H9 (cell line): Measurements from ENCODE around the gene MOV10. TPM values are rescaled to one million over a fixed set of nuclear protein-coding genes. Genes with fewer than 3 reads are reported as not detected.

Experiments
- DNase-seq: peaks from one replicate; pipeline ENCODE4 v3.0.0-alpha.2; 2017
- H2AFZ ChIP-seq: one replicate; pipeline ENCODE4 v1.6.1; 2013; ENCODE audit warnings: mild to moderate bottlenecking, low read length, control low read depth, moderate library complexity
- H2AK5ac ChIP-seq: 2 replicates; pipeline ENCODE4 v1.6.1; 2013; ENCODE audit warnings: low read length, control low read depth, mixed read lengths; ENCODE audit not compliant: insufficient read length
- H2BK120ac ChIP-seq: one replicate; pipeline ENCODE4 v1.6.1; 2013; ENCODE audit warnings: low read depth, mild to moderate bottlenecking, low read length, control low read depth, inconsistent platforms; ENCODE audit not compliant: poor library complexity, severe bottlenecking
- H2BK12ac ChIP-seq: 2 replicates; pipeline ENCODE4 v1.6.1; 2013; ENCODE audit warnings: low read length, control low read depth, mixed read lengths, low read depth; ENCODE audit not compliant: insufficient read length
- H2BK15ac ChIP-seq: 2 replicates; pipeline ENCODE4 v1.6.1; 2013; ENCODE audit warnings: low read depth, low read length, control low read depth
- H2BK20ac ChIP-seq: one replicate; pipeline ENCODE4 v1.6.1; 2013; ENCODE audit warnings: low read depth, mild to moderate bottlenecking, low read length, control low read depth, inconsistent platforms; ENCODE audit not compliant: poor library complexity, severe bottlenecking
- H2BK5ac ChIP-seq: 2 replicates; pipeline ENCODE4 v1.6.1; 2013; ENCODE audit warnings: low read length, control low read depth, mixed read lengths; ENCODE audit not compliant: insufficient read length
- H3K14ac ChIP-seq: 2 replicates; pipeline ENCODE4 v1.6.1; 2013; ENCODE audit warnings: low read length, control low read depth; ENCODE audit not compliant: insufficient read depth
- H3K18ac ChIP-seq: 2 replicates; pipeline ENCODE4 v1.6.1; 2013; ENCODE audit warnings: low read depth, mild to moderate bottlenecking, mixed read lengths, low read length, control low read depth; ENCODE audit not compliant: insufficient read length
- H3K23ac ChIP-seq: 2 replicates; pipeline ENCODE4 v1.6.1; 2013; ENCODE audit warnings: low read length, control low read depth, mixed read lengths, low read depth; ENCODE audit not compliant: insufficient read length
- H3K23me2 ChIP-seq: 2 replicates; pipeline ENCODE4 v1.6.1; 2013; ENCODE audit warnings: low read depth, mild to moderate bottlenecking, mixed read lengths, low read length, control low read depth; ENCODE audit not compliant: insufficient read length, poor library complexity, severe bottlenecking
- H3K27ac ChIP-seq: 2 replicates; pipeline ENCODE4 v1.5.1; 2013; ENCODE audit warnings: low read length, control low read depth, mixed read lengths, low read depth; ENCODE audit not compliant: insufficient read length
- H3K27me3 ChIP-seq: 2 replicates; pipeline ENCODE4 v1.6.1; 2013; ENCODE audit warnings: low read length, control low read depth, inconsistent platforms; ENCODE audit not compliant: insufficient read depth
- H3K4ac ChIP-seq: 2 replicates; pipeline ENCODE4 v1.6.1; 2013; ENCODE audit warnings: low read depth, mild to moderate bottlenecking, control low read depth, inconsistent platforms, low read length, moderate library complexity
- H3K4me1 ChIP-seq: 2 replicates; pipeline ENCODE4 v1.6.1; 2013; ENCODE audit warnings: low read length, control low read depth, inconsistent platforms; ENCODE audit not compliant: insufficient read depth
- H3K4me2 ChIP-seq: 2 replicates; pipeline ENCODE4 v1.6.1; 2013; ENCODE audit warnings: low read length, control low read depth, mixed read lengths; ENCODE audit not compliant: insufficient read length, insufficient read depth
- H3K56ac ChIP-seq: 2 replicates; pipeline ENCODE4 v1.6.1; 2013; ENCODE audit warnings: low read depth, mild to moderate bottlenecking, mixed read lengths, low read length, control low read depth; ENCODE audit not compliant: insufficient read length
- H3K79me1 ChIP-seq: 2 replicates; pipeline ENCODE4 v1.6.1; 2013; ENCODE audit warnings: low read depth, mild to moderate bottlenecking, moderate library complexity, low read length, control low read depth, inconsistent platforms; ENCODE audit not compliant: insufficient read depth, poor library complexity, severe bottlenecking
- H3K79me2 ChIP-seq: 2 replicates; pipeline ENCODE4 v1.6.1; 2013; ENCODE audit warnings: low read length, control low read depth, inconsistent platforms; ENCODE audit not compliant: insufficient read depth
- H3K9ac ChIP-seq: 2 replicates; pipeline ENCODE4 v1.6.1; 2013; ENCODE audit warnings: low read length, control low read depth, mixed read lengths; ENCODE audit not compliant: insufficient read length; ENCODE audit errors: extremely low read depth
- H3K9me3 ChIP-seq: one replicate; pipeline ENCODE4 v1.6.1; 2013; ENCODE audit warnings: low read depth, low read length, inconsistent platforms; ENCODE audit not compliant: control insufficient read depth
- H3T11ph ChIP-seq: one replicate; pipeline ENCODE4 v1.6.1; 2013; ENCODE audit warnings: mild to moderate bottlenecking, low read length, control low read depth, inconsistent platforms
- H4K20me1 ChIP-seq: one replicate; pipeline ENCODE4 v1.6.1; 2013; ENCODE audit not compliant: control insufficient read depth, insufficient read length, insufficient read depth
- H4K5ac ChIP-seq: 2 replicates; pipeline ENCODE4 v1.6.1; 2013; ENCODE audit warnings: low read depth, mild to moderate bottlenecking, mixed read lengths, low read length, control low read depth; ENCODE audit not compliant: insufficient read length
- H4K8ac ChIP-seq: replicated peaks from 2 replicates; pipeline ENCODE4 v1.6.1; 2013; ENCODE audit warnings: low read length, control low read depth, mixed read lengths, low read depth; ENCODE audit not compliant: insufficient read length
- H4K91ac ChIP-seq: 2 replicates; pipeline ENCODE4 v1.6.1; 2013; ENCODE audit warnings: low read depth, mild to moderate bottlenecking, moderate library complexity, mixed read lengths, low read length, control low read depth; ENCODE audit not compliant: insufficient read length
- H3K27ac Mint-ChIP-seq, 3 experiments: 2 replicates in 2 of 3; 3 replicates in 1 of 3; pipeline ENCODE4 v1.8.0; 2020 to 2021; ENCODE audit warnings: mixed read lengths in 3 of 3, mild to moderate bottlenecking in 1 of 3, moderate library complexity in 1 of 3
- H3K27me3 Mint-ChIP-seq: 2 replicates; pipeline ENCODE4 v1.8.0; 2021; ENCODE audit warnings: low read depth, mild to moderate bottlenecking, moderate library complexity, mixed read lengths
- H3K36me3 Mint-ChIP-seq, 3 experiments: 2 replicates in 2 of 3; 3 replicates in 1 of 3; pipeline ENCODE4 v1.8.0; 2020 to 2021; ENCODE audit warnings: low read depth in 3 of 3, mixed read lengths in 3 of 3; ENCODE audit not compliant: insufficient read depth in 1 of 3
- H3K4me1 Mint-ChIP-seq, 2 experiments: 2 replicates each; pipeline ENCODE4 v1.8.0; 2020; ENCODE audit warnings: mixed read lengths in 2 of 2
- H3K4me3 Mint-ChIP-seq, 2 experiments: 2 replicates in 1 of 2; 3 replicates in 1 of 2; pipeline ENCODE4 v1.8.0; 2020 to 2021; ENCODE audit warnings: mild to moderate bottlenecking in 2 of 2, mixed read lengths in 2 of 2, moderate library complexity in 1 of 2
- H3K9me3 Mint-ChIP-seq, 2 experiments: 2 replicates in 1 of 2; 3 replicates in 1 of 2; pipeline ENCODE4 v1.8.0; 2020; ENCODE audit warnings: mild to moderate bottlenecking in 2 of 2, mixed read lengths in 2 of 2, moderate library complexity in 1 of 2
- WGBS: extraction: QIAGEN DNeasy Blood & Tissue Kit; methylation state at CpG from one replicate; pipeline ENCODE4 v1.1.7; 2013; ENCODE audit warnings: missing lambda C conversion rate, low lambda C conversion rate, mixed read lengths; ENCODE audit not compliant: insufficient read length; ENCODE audit errors: extremely low coverage; 5-methylcytosine and 5-hydroxymethylcytosine counted together
- total RNA-seq: library from RNA; stranded (reverse); gene quantifications from 2 replicates; pipeline ENCODE4 v1.2.1, GENCODE V29; 2021
- TF ChIP-seq, protein P1 (sequence below): fragments of 200-600 bp; sonication (generic); conservative IDR thresholded peaks from 3 replicates; pipeline ENCODE4 v1.8.0; 2021; ENCODE audit warnings: antibody characterized with exemption, mild to moderate bottlenecking

MOV10 gene
- total RNA-seq, 1 experiment from 2014 or later, result 77.8 TPM

GRCh38 chr1:112744009-112744578 is 69.6 kb downstream of the MOV10 start:
- H3K9ac ChIP-seq, result no peak overlapping the region
- H3K4me2 ChIP-seq, result peak overlapping the region; percentile 52
- peaks cover 8% of the 10 kb centered on the region for H3K23me2 ChIP-seq
- H3T11ph ChIP-seq, result no peak overlapping the region
- Mint-ChIP-seq H3K9me3 (peaks cover 1 to 8% of the 10 kb centered on the region in 2 experiments; a peak in 3 of 5 replicates), H3K4me3 (peak overlapping the region; percentile 30 to 57), H3K27me3 (peaks cover 58% of the 10 kb centered on the region), H3K27ac (no peak overlapping the region), H3K36me3 (peaks cover 0 to 7% (median 0%) of the 10 kb centered on the region in 3 experiments; a peak in 1 of 7 replicates), H3K4me1 (peaks cover 4 to 6% of the 10 kb centered on the region in 2 experiments; a peak in 2 of 4 replicates)
- H4K8ac ChIP-seq, result no peak overlapping the region
- peak; percentile 77 for DNase-seq
- no peaks in the 10 kb centered on the region for H3K4me1 ChIP-seq
- H2BK5ac ChIP-seq, result no peak overlapping the region
- H3K27ac ChIP-seq, result no peak overlapping the region
- H3K23ac ChIP-seq, result no peak overlapping the region
- no peak overlapping the region for H2AFZ ChIP-seq
- no peak overlapping the region for H2BK12ac ChIP-seq
- no CpG with 5 or more reads among the region's 58 CpGs for WGBS
- no peak overlapping the region for H2AK5ac ChIP-seq
- no peaks in the 10 kb centered on the region for H3K79me2 ChIP-seq
- H3K9me3 ChIP-seq, result no peaks in the 10 kb centered on the region
- H2BK120ac ChIP-seq, result no peak overlapping the region
- H3K18ac ChIP-seq, result no peak overlapping the region
- H3K27me3 ChIP-seq, result peaks cover 13% of the 10 kb centered on the region; the same call in 1 of the 2 replicates
- H4K5ac ChIP-seq, result no peak overlapping the region
- H2BK15ac ChIP-seq, result no peak overlapping the region
- TF ChIP-seq, protein P1, sequence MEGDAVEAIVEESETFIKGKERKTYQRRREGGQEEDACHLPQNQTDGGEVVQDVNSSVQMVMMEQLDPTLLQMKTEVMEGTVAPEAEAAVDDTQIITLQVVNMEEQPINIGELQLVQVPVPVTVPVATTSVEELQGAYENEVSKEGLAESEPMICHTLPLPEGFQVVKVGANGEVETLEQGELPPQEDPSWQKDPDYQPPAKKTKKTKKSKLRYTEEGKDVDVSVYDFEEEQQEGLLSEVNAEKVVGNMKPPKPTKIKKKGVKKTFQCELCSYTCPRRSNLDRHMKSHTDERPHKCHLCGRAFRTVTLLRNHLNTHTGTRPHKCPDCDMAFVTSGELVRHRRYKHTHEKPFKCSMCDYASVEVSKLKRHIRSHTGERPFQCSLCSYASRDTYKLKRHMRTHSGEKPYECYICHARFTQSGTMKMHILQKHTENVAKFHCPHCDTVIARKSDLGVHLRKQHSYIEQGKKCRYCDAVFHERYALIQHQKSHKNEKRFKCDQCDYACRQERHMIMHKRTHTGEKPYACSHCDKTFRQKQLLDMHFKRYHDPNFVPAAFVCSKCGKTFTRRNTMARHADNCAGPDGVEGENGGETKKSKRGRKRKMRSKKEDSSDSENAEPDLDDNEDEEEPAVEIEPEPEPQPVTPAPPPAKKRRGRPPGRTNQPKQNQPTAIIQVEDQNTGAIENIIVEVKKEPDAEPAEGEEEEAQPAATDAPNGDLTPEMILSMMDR, result peak; percentile 43
- H3K4ac ChIP-seq, result no peak overlapping the region
- H4K20me1 ChIP-seq, result no peaks in the 10 kb centered on the region
- H3K56ac ChIP-seq, result no peak overlapping the region
- H4K91ac ChIP-seq, result no peak overlapping the region
- no peaks in the 10 kb centered on the region for H3K79me1 ChIP-seq
- H3K14ac ChIP-seq, result peak overlapping the region; percentile 38; the same call in 1 of the 2 replicates
- H2BK20ac ChIP-seq, result no peak overlapping the region
